Peyer's patch (tissue), 4 donors: ENCODE data around the gene DISP3. TPM values are rescaled to one million over a fixed set of nuclear protein-coding genes. Genes with fewer than 3 reads are reported as not detected.

ENCODE experiments used
- DNase-seq, 3 donors: peaks; one replicate each; pipeline ENCODE4 v3.0.0-alpha.2; 2017 to 2019
- H3K27ac ChIP-seq, 4 donors: fragments of 200-600 bp; sonication (generic); one replicate each; pipeline ENCODE4 v1.5.1; 2016 to 2019
- H3K27me3 ChIP-seq, 2 donors: fragments of 200-600 bp; sonication (generic); one replicate each; pipeline ENCODE4 v1.5.1; 2019
- H3K36me3 ChIP-seq, 3 donors: fragments of 200-600 bp; sonication (generic); one replicate each; pipeline ENCODE4 v1.5.1; 2016 to 2019
- H3K4me1 ChIP-seq, 4 donors: fragments of 200-600 bp; sonication (generic); one replicate each; pipeline ENCODE4 v1.5.1; 2016 to 2019
- H3K4me3 ChIP-seq, 4 donors: fragments of 200-600 bp; sonication (generic); 1 replicate in 3 of 4; 2 replicates in 1 of 4; pipeline ENCODE4 v1.5.1; 2016 to 2019; ENCODE audit warnings: mild to moderate bottlenecking in 1 of 4
- H3K9me3 ChIP-seq, 4 donors: fragments of 200-600 bp; sonication (generic); one replicate each; pipeline ENCODE4 v1.5.1; 2016 to 2019; ENCODE audit warnings: mild to moderate bottlenecking in 1 of 4
- POLR2A ChIP-seq, 2 donors: fragments of 450-650 bp; IDR thresholded peaks; one replicate each; pipeline ENCODE4 v1.5.1; 2017; ENCODE audit warnings: antibody characterized with exemption in 2 of 2, mild to moderate bottlenecking in 2 of 2, moderate library complexity in 2 of 2
- total RNA-seq, 4 donors: library from RNA; depleted of rRNA; stranded (reverse); fragments of >200 nt; gene quantifications; one replicate each; pipeline ENCODE4 v1.1.0, GENCODE V29; 2016
- TF ChIP-seq, protein P1 (sequence below), 6 experiments: fragments of 450-650 bp in 4 of 6; fragments of 200-600 bp in 2 of 6; sonication (generic) in 1 of 6; IDR thresholded peaks; one replicate each; pipeline ENCODE4 v1.5.1; 2017 to 2019; ENCODE audit warnings: antibody characterized with exemption in 6 of 6, mild to moderate bottlenecking in 3 of 6, moderate library complexity in 1 of 6

DISP3 gene
- total RNA-seq, 4 donors from 2014 or later = 0.54 to 2.4 (median 1.8) TPM; not detected in 1

DNA sequence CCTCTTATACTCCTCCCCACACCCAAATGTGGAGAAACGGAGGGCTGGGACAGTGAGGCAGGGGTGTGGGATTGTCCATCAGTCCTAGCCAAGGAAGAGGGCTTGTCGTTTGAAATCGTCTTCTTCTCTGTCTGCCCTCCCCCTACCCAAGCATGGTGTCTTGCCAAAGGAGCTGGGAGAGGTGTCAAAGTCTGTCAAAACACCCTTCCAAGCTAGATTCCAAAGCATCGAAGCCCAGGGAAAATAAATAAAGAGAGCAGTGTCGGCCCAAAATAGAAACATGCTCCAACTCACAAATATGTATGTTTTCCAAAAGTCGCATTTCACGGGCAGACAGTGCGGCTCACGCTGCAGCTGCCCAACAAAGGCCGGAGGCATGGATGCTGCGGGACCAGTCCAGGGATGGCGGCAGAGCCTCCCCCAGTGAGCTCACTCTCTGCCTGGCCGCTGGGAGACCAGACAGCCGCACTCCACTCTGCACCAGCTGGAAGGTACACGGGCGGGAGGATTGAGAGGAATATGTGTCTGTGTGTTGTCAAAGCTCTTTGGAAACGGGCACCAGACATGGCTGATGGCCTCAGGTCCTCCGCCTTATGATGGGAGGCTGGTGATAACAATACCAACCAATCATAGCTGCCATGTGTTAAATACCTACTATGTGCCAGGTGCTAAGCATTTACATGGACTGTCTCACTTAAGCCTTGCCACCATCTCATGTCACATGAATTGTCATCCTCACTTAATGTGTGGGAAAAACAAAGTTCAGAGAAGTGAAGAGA is 3.9 kb downstream of the DISP3 start:
- Histone ChIP-seq H3K27ac (no peak overlapping the region), H3K4me3 (no peak overlapping the region), H3K27me3 (peaks cover 0 to 17% of the 10 kb centered on the region in 2 donors), H3K4me1 (peaks cover 0 to 18% (median 7%) of the 10 kb centered on the region in 4 donors), H3K9me3 (no peaks in the 10 kb centered on the region), H3K36me3 (no peaks in the 10 kb centered on the region)
- no peak for TF ChIP-seq POLR2A (IDR thresholded peaks at IDR 0.05)
- TF ChIP-seq, protein P1, sequence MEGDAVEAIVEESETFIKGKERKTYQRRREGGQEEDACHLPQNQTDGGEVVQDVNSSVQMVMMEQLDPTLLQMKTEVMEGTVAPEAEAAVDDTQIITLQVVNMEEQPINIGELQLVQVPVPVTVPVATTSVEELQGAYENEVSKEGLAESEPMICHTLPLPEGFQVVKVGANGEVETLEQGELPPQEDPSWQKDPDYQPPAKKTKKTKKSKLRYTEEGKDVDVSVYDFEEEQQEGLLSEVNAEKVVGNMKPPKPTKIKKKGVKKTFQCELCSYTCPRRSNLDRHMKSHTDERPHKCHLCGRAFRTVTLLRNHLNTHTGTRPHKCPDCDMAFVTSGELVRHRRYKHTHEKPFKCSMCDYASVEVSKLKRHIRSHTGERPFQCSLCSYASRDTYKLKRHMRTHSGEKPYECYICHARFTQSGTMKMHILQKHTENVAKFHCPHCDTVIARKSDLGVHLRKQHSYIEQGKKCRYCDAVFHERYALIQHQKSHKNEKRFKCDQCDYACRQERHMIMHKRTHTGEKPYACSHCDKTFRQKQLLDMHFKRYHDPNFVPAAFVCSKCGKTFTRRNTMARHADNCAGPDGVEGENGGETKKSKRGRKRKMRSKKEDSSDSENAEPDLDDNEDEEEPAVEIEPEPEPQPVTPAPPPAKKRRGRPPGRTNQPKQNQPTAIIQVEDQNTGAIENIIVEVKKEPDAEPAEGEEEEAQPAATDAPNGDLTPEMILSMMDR (IDR thresholded peaks at IDR 0.05) = no peak
- no peak for DNase-seq

DNA sequence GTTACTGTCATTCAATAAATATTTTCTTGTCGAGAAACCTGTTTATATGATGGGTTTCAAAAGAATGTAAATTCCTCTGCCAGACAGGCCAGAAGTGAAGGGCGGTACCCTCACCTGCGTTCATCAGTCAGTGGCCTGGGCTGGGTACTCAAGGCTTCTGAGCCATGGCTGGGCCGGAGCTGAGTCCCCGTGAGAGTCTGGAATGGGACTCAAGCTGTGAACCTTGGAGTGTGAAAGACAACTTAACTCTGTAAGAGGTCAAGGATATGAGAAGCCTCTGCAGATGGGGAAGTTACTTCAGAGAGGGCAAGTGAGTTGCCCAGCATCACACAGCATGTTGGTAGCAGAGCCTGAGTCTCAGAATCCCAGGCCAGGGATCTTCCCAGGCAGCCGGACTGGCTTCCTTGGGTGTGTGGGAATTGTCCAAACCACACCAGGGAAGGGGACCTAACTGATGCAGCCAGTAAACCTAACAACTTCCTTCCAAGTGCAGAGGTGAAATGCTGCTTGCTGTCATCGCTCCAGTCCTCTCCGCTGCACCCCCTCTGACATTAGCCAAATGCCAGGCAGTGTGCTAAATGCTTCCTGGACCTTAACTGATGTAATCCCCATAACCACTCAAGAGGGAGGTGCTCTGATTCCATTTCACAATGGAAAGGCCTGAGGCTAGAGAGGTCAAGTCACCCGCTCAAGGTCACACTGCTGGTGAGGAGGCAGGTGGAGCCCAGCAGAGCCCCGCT is 4.8 kb downstream of the DISP3 start:
- no peak for DNase-seq
- Histone ChIP-seq H3K4me1 (peaks cover 0 to 14% (median 7%) of the 10 kb centered on the region in 4 donors), H3K4me3 (no peak overlapping the region), H3K27ac (no peak overlapping the region), H3K9me3 (no peaks in the 10 kb centered on the region), H3K27me3 (peaks cover 0 to 12% of the 10 kb centered on the region in 2 donors), H3K36me3 (no peaks in the 10 kb centered on the region)
- TF ChIP-seq, protein P1 (IDR thresholded peaks at IDR 0.05) = no peak
- no peak for TF ChIP-seq POLR2A (IDR thresholded peaks at IDR 0.05)

DNA sequence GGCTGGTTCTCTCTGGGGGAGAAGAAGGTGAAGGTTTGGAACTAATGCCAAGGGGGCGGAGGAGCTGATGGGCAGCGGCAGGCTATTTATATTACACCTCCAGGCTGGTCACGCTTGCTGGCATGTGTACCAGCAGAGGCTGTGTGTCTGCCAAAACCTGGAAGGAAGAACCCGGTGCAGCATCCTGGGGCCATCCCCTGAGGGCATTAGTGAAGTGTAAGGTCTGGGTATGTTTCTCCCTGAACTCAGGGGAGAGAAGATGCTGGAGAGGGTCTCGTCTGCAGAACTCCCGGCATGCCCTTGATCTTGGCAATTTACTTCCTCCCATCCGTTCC is 5.3 kb downstream of the DISP3 start:
- H3K4me1 ChIP-seq = peaks cover 0 to 8% (median 6%) of the 10 kb centered on the region in 4 donors
- no peaks in the 10 kb centered on the region for H3K9me3 ChIP-seq
- DNase-seq = no peak
- no peak overlapping the region for H3K27ac ChIP-seq
- H3K4me3 ChIP-seq = no peak overlapping the region
- no peak for TF ChIP-seq POLR2A (IDR thresholded peaks at IDR 0.05)
- TF ChIP-seq, protein P1 (IDR thresholded peaks at IDR 0.05) = no peak
- peaks cover 0 to 7% of the 10 kb centered on the region in 2 donors for H3K27me3 ChIP-seq
- no peaks in the 10 kb centered on the region for H3K36me3 ChIP-seq

DNA sequence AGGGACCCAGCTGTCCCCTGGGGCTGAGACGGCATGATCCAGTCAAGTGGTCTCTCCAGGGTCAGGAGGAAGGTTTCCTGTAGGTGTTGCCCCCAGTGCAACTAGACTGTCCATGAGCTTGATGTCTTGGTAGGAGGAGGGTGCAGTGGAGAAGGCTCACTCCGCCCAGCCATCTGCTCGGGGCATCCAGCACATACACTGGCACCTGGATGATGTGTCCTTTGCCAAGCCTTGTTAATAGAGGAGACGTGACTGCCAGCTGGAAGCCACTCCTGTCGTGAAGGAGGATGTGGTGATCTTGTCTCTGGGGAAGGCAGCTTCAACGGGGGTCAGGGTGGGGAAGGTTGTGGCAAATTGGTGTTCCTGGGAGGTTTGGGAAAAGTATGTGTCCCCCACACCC is 6.2 kb downstream of the DISP3 start:
- Histone ChIP-seq H3K4me3 (no peak overlapping the region), H3K27me3 (no peaks in the 10 kb centered on the region), H3K4me1 (no peaks in the 10 kb centered on the region), H3K36me3 (no peaks in the 10 kb centered on the region), H3K27ac (no peak overlapping the region), H3K9me3 (no peaks in the 10 kb centered on the region)
- TF ChIP-seq, protein P1 (IDR thresholded peaks at IDR 0.05) = no peak
- no peak for TF ChIP-seq POLR2A (IDR thresholded peaks at IDR 0.05)
- no peak for DNase-seq

DNA sequence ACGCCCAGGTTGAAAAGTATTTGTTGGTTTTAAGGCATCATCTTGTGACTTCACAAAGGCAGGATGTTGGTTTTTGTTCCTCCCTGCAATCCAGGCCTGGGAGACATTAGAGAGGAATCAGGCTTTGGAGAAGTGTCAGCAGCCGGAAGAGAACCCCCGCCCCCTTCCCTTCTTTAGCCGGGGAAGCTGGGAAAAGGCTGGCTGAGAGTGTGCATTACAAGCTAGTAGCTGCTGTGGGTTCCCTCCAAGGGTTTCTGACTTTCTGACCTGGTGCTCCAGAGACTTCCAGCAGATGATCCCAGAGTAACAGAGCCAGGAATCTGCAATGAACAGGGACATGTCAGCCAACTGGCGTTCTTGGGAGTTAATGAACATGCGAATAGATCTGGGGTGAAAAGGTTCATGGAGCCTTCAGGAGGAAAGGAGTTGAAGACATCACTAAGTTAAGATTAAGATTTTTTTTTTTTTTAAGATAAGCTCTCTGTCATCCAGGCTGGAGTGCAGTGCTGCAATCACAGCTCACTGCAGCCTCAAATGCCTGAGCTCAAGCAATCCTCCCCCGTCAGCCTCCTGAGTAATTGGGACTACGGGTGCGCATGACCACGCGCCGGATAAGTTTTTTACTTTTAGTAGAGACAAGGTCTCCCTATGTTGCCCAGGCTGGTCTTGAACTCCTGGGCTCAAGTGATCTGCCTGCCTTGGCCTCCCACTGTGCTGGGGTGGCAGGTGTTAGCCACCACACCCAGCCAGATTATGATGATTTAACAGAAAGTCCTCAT is 7.5 kb downstream of the DISP3 start:
- no peak overlapping the region for H3K4me3 ChIP-seq
- TF ChIP-seq POLR2A (IDR thresholded peaks at IDR 0.05) = no peak
- no peaks in the 10 kb centered on the region for H3K9me3 ChIP-seq
- no peak for DNase-seq
- H3K4me1 ChIP-seq = no peaks in the 10 kb centered on the region
- H3K36me3 ChIP-seq = no peaks in the 10 kb centered on the region
- H3K27ac ChIP-seq = no peak overlapping the region
- H3K27me3 ChIP-seq = no peaks in the 10 kb centered on the region
